Smooth muscle cell (in vitro differentiated cells): ENCODE measurements around the gene PCDH9. TPM values are rescaled to one million over a fixed set of nuclear protein-coding genes. Genes with fewer than 3 reads are reported as not detected.

Source experiments
- DNase-seq: peaks from one replicate; lab custom pipeline; 2025; ENCODE audit not compliant: unreplicated experiment; lab: John Stamatoyannopoulos, UW
- H2AFZ ChIP-seq: fragments of 200-600 bp; sonication (generic); 2 replicates; pipeline ENCODE4 v1.6.0; 2016; ENCODE audit warnings: antibody characterized with exemption, low read depth, mild to moderate bottlenecking
- H3F3A ChIP-seq: fragments of 200-600 bp; sonication (generic); 2 replicates; pipeline ENCODE4 v1.6.0; 2017; ENCODE audit warnings: antibody characterized with exemption, low read depth
- H3K27ac ChIP-seq: fragments of 200-600 bp; sonication (generic); 2 replicates; pipeline ENCODE4 v1.5.1; 2016; ENCODE audit warnings: low read depth, mild to moderate bottlenecking
- H3K27me3 ChIP-seq: fragments of 200-600 bp; sonication (generic); 2 replicates; pipeline ENCODE4 v1.6.1; 2016; ENCODE audit warnings: low read depth, mild to moderate bottlenecking
- H3K36me3 ChIP-seq: fragments of 200-600 bp; sonication (generic); 2 replicates; pipeline ENCODE4 v1.5.1; 2016; ENCODE audit warnings: low read depth
- H3K4me1 ChIP-seq: fragments of 200-600 bp; sonication (generic); 2 replicates; pipeline ENCODE4 v1.5.1; 2016; ENCODE audit warnings: low read depth
- H3K4me2 ChIP-seq: fragments of 200-600 bp; sonication (generic); 2 replicates; pipeline ENCODE4 v1.6.0; 2016; ENCODE audit warnings: mild to moderate bottlenecking
- H3K4me3 ChIP-seq: fragments of 200-600 bp; sonication (generic); 2 replicates; pipeline ENCODE4 v1.5.1; 2016; ENCODE audit warnings: mild to moderate bottlenecking
- H3K79me2 ChIP-seq: fragments of 200-600 bp; sonication (generic); 2 replicates; pipeline ENCODE4 v1.6.0; 2016; ENCODE audit warnings: low read depth, mild to moderate bottlenecking
- H3K9ac ChIP-seq: fragments of 200-600 bp; sonication (generic); 2 replicates; pipeline ENCODE4 v1.6.0; 2016; ENCODE audit warnings: low read depth
- H3K9me3 ChIP-seq: fragments of 200-600 bp; sonication (generic); replicated peaks from 2 replicates; pipeline ENCODE4 v1.5.1; 2016; ENCODE audit warnings: low read depth
- H4K20me1 ChIP-seq: fragments of 200-600 bp; sonication (generic); 2 replicates; pipeline ENCODE4 v1.6.0; 2016; ENCODE audit warnings: low read depth
- CTCF ChIP-seq: fragments of 200-600 bp; sonication (generic); IDR thresholded peaks from 2 replicates; pipeline ENCODE4 v1.5.1; 2017; ENCODE audit warnings: borderline replicate concordance, mild to moderate bottlenecking, antibody characterized with exemption; ENCODE audit not compliant: insufficient read depth, poor library complexity, severe bottlenecking
- WGBS: methylation state at CpG from one replicate; pipeline ENCODE4 v1.1.7; 2016; ENCODE audit warnings: low lambda C conversion rate; 5-methylcytosine and 5-hydroxymethylcytosine counted together
- polyA plus RNA-seq: library from polyadenylated mRNA; unstranded; fragments of >200 nt; fragmentation: Nextera tagmentation; extraction: Ambion mirVana; gene quantifications from 2 replicates; pipeline ENCODE4 v1.2.1, GENCODE V29; 2016
- total RNA-seq: library from RNA; depleted of rRNA; stranded (reverse); fragments of >200 nt; gene quantifications from 2 replicates; pipeline ENCODE4 v1.2.3, GENCODE V29; 2014

The PCDH9 gene
- total and polyA plus RNA-seq, 2 experiments from 2014 or later, result 0.65 to 1.9 TPM

DNA sequence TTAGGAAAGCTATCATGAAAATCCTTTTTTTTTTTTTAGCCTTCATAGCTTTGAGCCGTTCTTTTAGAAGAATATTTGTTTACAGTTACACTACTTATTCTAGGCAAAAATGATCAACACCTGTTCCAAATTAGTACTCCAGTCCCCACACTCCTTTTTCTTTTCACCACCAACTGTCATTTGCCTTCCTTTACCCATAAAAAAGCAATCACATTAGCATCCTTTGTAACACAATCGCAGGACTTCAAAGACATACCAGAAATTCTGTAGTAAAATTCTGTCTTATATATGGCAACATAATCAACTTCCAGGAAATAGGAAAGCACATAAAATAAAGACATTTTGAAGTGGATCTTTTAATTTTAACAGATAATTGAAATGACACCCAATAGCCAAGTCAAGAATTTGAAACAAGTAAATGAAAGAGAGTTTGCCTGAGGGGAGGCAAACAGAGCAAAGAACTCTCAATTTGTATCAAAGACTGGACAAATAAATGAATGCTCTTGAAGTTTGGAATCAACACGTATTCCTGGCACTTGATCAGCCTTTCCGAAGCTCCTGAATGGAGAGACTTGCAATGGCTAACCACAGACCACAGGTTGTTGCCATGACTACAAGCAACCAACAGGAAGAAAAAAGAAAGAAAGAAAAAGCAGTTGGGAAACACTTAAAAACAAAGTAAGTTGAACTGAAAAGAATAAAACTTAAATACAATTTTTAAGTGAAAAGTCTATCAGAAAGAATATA is 206.8 kb downstream of the PCDH9 start:
- Histone ChIP-seq H4K20me1 (no peaks in the 10 kb centered on the region), H3K27me3 (no peaks in the 10 kb centered on the region), H3K79me2 (no peaks in the 10 kb centered on the region), H2AFZ (peak overlapping the region; percentile 59), H3K36me3 (no peaks in the 10 kb centered on the region), H3F3A (no peaks in the 10 kb centered on the region), H3K9ac (peak overlapping the region; percentile 2), H3K27ac (peak overlapping the region; percentile 5), H3K4me3 (peak overlapping the region; percentile 5), H3K4me1 (peaks cover 7% of the 10 kb centered on the region), H3K4me2 (peak overlapping the region; percentile 69), H3K9me3 (no peaks in the 10 kb centered on the region)
- no peak for TF ChIP-seq CTCF
- DNase-seq, result no peak
- 34% methylated on average over 4 of the region's 4 CpGs for WGBS

GRCh38 chr13:67018775-67019174 is 211.4 kb downstream of the PCDH9 start:
- no peak overlapping the region for H3K27ac ChIP-seq
- no peaks in the 10 kb centered on the region for H3K36me3 ChIP-seq
- H2AFZ ChIP-seq, result no peak overlapping the region
- no peak overlapping the region for H3K9ac ChIP-seq
- H3K4me2 ChIP-seq, result no peak overlapping the region
- H3K4me1 ChIP-seq, result peaks cover 7% of the 10 kb centered on the region
- no peak for TF ChIP-seq CTCF
- 95% methylated on average over 3 of the region's 3 CpGs for WGBS
- H3K4me3 ChIP-seq, result no peak overlapping the region
- no peaks in the 10 kb centered on the region for H4K20me1 ChIP-seq
- no peaks in the 10 kb centered on the region for H3K9me3 ChIP-seq
- H3F3A ChIP-seq, result no peaks in the 10 kb centered on the region
- DNase-seq, result no peak
- H3K27me3 ChIP-seq, result no peaks in the 10 kb centered on the region
- H3K79me2 ChIP-seq, result no peaks in the 10 kb centered on the region

DNA sequence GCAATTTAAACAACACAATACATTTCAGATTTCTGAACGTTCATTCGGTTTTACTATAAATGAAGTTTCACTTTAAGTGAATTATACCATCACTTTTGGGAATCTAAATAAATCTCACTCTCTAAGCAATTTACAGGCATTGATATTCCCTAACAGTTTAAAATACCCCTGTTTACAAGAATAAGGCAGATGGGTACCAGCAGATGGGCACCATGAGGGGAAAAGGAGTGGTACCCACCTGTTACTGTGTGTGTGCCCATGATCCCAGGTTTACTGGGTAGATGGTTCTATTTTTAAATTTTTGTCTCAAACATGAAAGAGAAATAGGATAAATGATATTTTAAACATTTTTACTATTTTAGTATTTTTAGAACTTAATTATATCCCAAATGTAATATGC is 212.9 kb downstream of the PCDH9 start:
- no peaks in the 10 kb centered on the region for H3K9me3 ChIP-seq
- no peaks in the 10 kb centered on the region for H3K36me3 ChIP-seq
- H3K4me2 ChIP-seq, result no peak overlapping the region
- no peak for DNase-seq
- H3K27ac ChIP-seq, result no peak overlapping the region
- H3K9ac ChIP-seq, result no peak overlapping the region
- no peak overlapping the region for H3K4me3 ChIP-seq
- H3K27me3 ChIP-seq, result no peaks in the 10 kb centered on the region
- H3F3A ChIP-seq, result no peaks in the 10 kb centered on the region
- no peak overlapping the region for H2AFZ ChIP-seq
- no peaks in the 10 kb centered on the region for H3K79me2 ChIP-seq
- H3K4me1 ChIP-seq, result no peaks in the 10 kb centered on the region
- TF ChIP-seq CTCF, result no peak
- H4K20me1 ChIP-seq, result no peaks in the 10 kb centered on the region
- 93% methylated on average over 2 of the region's 2 CpGs for WGBS
